ENCODE data around the gene SOBP. TPM values are rescaled to one million over a fixed set of nuclear protein-coding genes. Genes with fewer than 3 reads are reported as not detected.

The SOBP gene
- total RNA-seq, 2 donors from 2014 or later, result 1.5 to 1.9 TPM

DNA sequence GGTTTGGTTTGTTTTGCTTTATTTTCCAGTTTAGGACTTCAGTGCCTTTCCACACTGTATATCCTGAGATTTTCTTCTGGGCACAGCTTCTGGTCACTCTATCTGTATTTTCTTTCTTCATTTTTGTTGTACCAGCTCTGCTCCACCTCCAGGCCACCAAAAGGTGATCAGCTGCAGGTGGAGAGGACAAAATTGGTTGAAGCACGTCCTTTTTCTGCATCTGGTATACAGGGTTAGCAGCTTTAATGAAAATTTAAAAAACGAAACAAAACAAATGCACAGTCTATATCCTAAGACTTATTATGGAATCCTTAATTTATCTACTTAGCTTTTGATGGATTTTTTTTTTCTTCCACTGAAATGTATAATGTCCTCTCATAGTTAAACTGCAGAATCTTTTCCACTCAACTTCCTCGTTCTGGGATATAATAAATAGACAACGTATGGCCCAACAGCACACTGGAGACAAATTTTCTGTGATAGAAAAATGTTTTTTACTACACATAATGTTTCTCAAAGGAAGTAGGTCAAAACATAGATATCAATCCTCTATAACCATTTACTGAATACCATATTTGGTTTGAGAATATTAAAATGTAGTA, 10.7 kb upstream of the SOBP start:
- H3K9me3 Mint-ChIP-seq, result no peaks in the 10 kb centered on the region

DNA sequence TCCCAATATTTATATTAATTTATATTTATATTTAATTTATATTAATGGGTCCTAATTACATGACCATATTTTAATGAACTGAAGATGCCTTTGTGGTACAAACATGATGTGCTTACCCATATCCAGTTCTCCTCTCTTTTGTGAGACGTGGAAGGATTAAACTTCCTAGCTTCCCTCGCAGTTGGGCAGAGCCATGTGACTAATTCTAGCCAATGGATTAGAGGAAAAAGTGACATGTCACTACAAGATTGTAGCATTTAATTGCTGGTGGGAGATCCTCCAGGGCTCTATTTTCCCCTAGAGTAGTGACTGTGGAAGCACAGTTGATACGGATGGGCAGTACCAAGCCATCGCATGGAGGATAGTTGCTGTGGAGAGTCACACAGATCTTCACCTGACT, 4.8 kb upstream of the SOBP start:
- peaks cover 12% of the 10 kb centered on the region for H3K4me1 Mint-ChIP-seq
- Histone ChIP-seq H3K27ac (ENCODE audit: low read depth, low read length) (no peak overlapping the region), H3K9ac (ENCODE audit: extremely low read depth, low read length, poor library complexity, severe bottlenecking) (no peak overlapping the region), H3K4me3 (ENCODE audit: low read length) (no peak overlapping the region), H3K36me3 (ENCODE audit: control insufficient read depth, insufficient read depth, low read length) (no peaks in the 10 kb centered on the region), H3K9me3 (ENCODE audit: control insufficient read depth, low read length) (no peaks in the 10 kb centered on the region), H3K27me3 (ENCODE audit: control insufficient read depth, insufficient read depth, low read length, poor library complexity, severe bottlenecking) (peaks cover 42% of the 10 kb centered on the region), H3K4me1 (ENCODE audit: control insufficient read depth, insufficient read depth, low read length) (peaks cover 7% of the 10 kb centered on the region)
- H3K36me3 Mint-ChIP-seq (ENCODE audit: low read depth), result no peaks in the 10 kb centered on the region
- TF ChIP-seq, protein P1, sequence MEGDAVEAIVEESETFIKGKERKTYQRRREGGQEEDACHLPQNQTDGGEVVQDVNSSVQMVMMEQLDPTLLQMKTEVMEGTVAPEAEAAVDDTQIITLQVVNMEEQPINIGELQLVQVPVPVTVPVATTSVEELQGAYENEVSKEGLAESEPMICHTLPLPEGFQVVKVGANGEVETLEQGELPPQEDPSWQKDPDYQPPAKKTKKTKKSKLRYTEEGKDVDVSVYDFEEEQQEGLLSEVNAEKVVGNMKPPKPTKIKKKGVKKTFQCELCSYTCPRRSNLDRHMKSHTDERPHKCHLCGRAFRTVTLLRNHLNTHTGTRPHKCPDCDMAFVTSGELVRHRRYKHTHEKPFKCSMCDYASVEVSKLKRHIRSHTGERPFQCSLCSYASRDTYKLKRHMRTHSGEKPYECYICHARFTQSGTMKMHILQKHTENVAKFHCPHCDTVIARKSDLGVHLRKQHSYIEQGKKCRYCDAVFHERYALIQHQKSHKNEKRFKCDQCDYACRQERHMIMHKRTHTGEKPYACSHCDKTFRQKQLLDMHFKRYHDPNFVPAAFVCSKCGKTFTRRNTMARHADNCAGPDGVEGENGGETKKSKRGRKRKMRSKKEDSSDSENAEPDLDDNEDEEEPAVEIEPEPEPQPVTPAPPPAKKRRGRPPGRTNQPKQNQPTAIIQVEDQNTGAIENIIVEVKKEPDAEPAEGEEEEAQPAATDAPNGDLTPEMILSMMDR (conservative IDR thresholded peaks at IDR 0.05), result no peak
- peaks cover 48% of the 10 kb centered on the region for H3K27me3 Mint-ChIP-seq (ENCODE audit: insufficient read depth)
- WGBS, 2 experiments (ENCODE audit: insufficient coverage in 1 of 2, insufficient read length in 1 of 2), result 95 to 100% methylated on average over 2 to 4 of the region's 4 CpGs
- H3K27ac Mint-ChIP-seq, result no peak overlapping the region
- no peak overlapping the region for H3K4me3 Mint-ChIP-seq
- no peaks in the 10 kb centered on the region for H3K9me3 Mint-ChIP-seq
- DNase-seq, result no peak

More for the DNA sequence above, 10.7 kb upstream of the SOBP start:
- Mint-ChIP-seq H3K4me1 (peaks cover 5% of the 10 kb centered on the region), H3K4me3 (no peak overlapping the region), H3K27ac (no peak overlapping the region), H3K36me3 (ENCODE audit: low read depth) (no peaks in the 10 kb centered on the region), H3K27me3 (ENCODE audit: insufficient read depth) (peaks cover 6% of the 10 kb centered on the region)
- Histone ChIP-seq H3K36me3 (ENCODE audit: control insufficient read depth, insufficient read depth, low read length) (no peaks in the 10 kb centered on the region), H3K4me3 (ENCODE audit: low read length) (no peak overlapping the region), H3K27ac (ENCODE audit: low read depth, low read length) (no peak overlapping the region), H3K9me3 (ENCODE audit: control insufficient read depth, low read length) (no peaks in the 10 kb centered on the region), H3K27me3 (ENCODE audit: control insufficient read depth, insufficient read depth, low read length, poor library complexity, severe bottlenecking) (peaks cover 6% of the 10 kb centered on the region), H3K9ac (ENCODE audit: extremely low read depth, low read length, poor library complexity, severe bottlenecking) (no peak overlapping the region), H3K4me1 (ENCODE audit: control insufficient read depth, insufficient read depth, low read length) (no peaks in the 10 kb centered on the region)
- DNase-seq, result no peak
- TF ChIP-seq, protein P1 (conservative IDR thresholded peaks at IDR 0.05), result no peak
- whole genome bisulfite sequencing, 2 experiments (ENCODE audit: insufficient coverage in 1 of 2, insufficient read length in 1 of 2), result 85 to 100% methylated on average over 1 to 4 of the region's 4 CpGs

DNA sequence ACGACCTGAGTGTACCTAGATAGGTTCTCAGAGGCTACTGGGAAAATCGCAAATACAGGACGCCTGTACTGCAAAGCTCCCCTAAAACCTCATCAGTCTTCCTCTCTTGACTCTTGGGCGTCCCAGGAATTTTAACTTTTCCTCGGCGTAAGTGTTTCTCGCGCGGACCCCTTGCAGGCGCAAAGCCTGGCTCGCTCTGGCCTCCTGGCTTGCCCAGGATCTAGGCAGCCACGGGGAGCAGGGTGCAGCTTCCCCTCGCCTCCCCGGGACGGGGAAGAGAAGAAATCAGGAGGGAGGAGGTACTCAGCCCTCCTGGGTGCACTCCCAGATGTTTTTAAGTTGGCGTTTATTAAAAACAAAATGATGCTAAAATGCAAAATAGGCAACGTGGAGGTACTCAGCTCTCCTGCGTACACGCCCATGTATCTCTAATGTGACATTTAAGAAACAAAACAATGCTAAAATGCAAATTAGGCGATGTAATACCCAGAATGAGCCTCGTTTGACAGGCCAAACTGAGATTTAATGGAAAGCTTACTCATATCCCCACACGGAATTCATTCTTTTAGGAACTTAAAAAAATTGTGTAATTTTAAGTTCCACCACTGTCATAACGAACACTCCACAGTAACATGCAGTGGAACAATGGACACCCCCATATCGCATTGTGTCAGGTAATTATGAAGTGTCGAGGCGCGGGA, 1.6 kb upstream of the SOBP start:
- peaks cover 12% of the 10 kb centered on the region for H3K4me1 Mint-ChIP-seq
- no peak for DNase-seq

More for the DNA sequence above, 1.6 kb upstream of the SOBP start:
- Histone ChIP-seq H3K4me1 (ENCODE audit: control insufficient read depth, insufficient read depth, low read length) (peaks cover 7% of the 10 kb centered on the region), H3K27ac (ENCODE audit: low read depth, low read length) (no peak overlapping the region), H3K4me3 (ENCODE audit: low read length) (peak overlapping the region; percentile 80), H3K36me3 (ENCODE audit: control insufficient read depth, insufficient read depth, low read length) (no peaks in the 10 kb centered on the region), H3K9ac (ENCODE audit: extremely low read depth, low read length, poor library complexity, severe bottlenecking) (no peak overlapping the region), H3K27me3 (ENCODE audit: control insufficient read depth, insufficient read depth, low read length, poor library complexity, severe bottlenecking) (peaks cover 63% of the 10 kb centered on the region), H3K9me3 (ENCODE audit: control insufficient read depth, low read length) (no peaks in the 10 kb centered on the region)
- Mint-ChIP-seq H3K27me3 (ENCODE audit: insufficient read depth) (peaks cover 44% of the 10 kb centered on the region), H3K36me3 (ENCODE audit: low read depth) (no peaks in the 10 kb centered on the region), H3K4me3 (peak overlapping the region; percentile 68), H3K9me3 (no peaks in the 10 kb centered on the region), H3K27ac (no peak overlapping the region)
- 1 to 3% methylated on average over 12 to 27 of the region's 27 CpGs for WGBS, 2 experiments (ENCODE audit: insufficient coverage in 1 of 2, insufficient read length in 1 of 2)
- TF ChIP-seq, protein P1 (conservative IDR thresholded peaks at IDR 0.05), result no peak

Data from endodermal cell (in vitro differentiated cells).